GM18519 (cell line): ENCODE measurements around the gene PHLPP1.
A peak's percentile ranks its signal among the peaks of the same experiment; 100 is the strongest.

Source experiments
- ATAC-seq: cut with Tn5 transposase; IDR thresholded peaks from one replicate; pipeline ENCODE4 v1.9.1; 2021; ENCODE audit warnings: mild to moderate bottlenecking, moderate library complexity; ENCODE audit not compliant: unreplicated experiment, low FRiP score

Gene PHLPP1

GRCh38 chr18:62919109-62919838 is 203.9 kb downstream of the PHLPP1 start:
- ATAC-seq: no peak

GRCh38 chr18:62925031-62925688 is 209.8 kb downstream of the PHLPP1 start:
- ATAC-seq: no peak

DNA sequence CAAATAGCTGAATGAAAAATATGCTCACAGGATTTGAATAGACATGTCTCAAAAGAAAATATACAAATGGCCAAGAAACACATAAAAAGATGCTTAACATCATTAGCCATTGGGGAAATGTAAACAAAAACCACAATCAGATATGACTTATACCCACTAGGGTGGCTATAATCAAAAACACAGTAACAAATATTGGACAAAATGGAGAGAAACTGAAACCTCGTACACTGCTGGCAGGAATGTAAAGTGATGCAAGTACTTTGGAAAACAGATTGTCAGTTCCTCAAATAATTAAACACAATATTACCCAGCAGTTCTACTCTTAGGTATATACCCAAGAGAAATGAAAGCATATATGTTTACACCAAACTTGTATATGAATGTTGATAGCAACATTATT is 213.0 kb downstream of the PHLPP1 start:
- ATAC-seq: no peak

GRCh38 chr18:62933261-62933887 is 218.0 kb downstream of the PHLPP1 start:
- ATAC-seq: no peak

- ATAC-seq: no peak
Observed at GRCh38 chr18:62935994-62936393, 220.7 kb downstream of the PHLPP1 start.

GRCh38 chr18:62937065-62937464 is 221.7 kb downstream of the PHLPP1 start:
- no peak for ATAC-seq

GRCh38 chr18:62938006-62938405 is 222.7 kb downstream of the PHLPP1 start:
- ATAC-seq: no peak

DNA sequence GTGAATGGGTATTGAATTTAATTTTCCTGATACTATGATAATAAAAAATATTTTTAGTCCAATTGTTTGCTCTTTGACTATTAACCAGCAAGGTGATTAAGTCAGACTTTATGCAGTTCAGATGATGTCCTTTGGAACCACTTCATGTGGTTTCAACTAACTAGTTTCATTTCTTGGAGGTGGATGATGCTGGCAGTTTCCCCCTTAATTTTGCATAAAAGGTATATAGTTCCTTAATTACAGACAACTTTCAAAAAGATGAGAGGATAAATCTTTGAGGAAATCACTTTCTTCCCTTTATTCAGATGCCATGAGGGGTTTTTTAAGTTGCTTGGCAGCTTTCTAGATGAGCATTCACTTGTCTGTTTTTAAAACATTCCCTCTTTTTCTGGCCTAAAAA is 223.1 kb downstream of the PHLPP1 start:
- peak; percentile 68 for ATAC-seq

DNA sequence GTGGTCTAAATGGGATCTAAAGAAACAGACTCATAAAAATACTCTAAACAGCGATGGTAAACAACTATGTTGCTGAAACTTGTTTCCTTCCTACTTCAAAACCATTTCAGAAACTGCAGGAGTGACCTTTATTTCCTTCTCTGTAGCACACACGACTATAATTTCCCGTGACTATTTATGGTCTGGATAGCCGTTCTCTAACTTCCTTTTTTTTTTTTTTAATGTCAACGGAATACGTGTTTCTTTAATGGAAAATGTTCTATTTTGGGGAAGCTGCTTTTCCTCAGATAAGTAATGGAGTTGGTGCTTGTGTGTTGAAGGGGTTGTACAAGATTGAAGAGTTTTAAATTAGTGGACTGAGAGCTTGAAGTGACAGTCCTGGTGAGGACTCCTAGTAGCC is 224.1 kb downstream of the PHLPP1 start:
- ATAC-seq: no peak

DNA sequence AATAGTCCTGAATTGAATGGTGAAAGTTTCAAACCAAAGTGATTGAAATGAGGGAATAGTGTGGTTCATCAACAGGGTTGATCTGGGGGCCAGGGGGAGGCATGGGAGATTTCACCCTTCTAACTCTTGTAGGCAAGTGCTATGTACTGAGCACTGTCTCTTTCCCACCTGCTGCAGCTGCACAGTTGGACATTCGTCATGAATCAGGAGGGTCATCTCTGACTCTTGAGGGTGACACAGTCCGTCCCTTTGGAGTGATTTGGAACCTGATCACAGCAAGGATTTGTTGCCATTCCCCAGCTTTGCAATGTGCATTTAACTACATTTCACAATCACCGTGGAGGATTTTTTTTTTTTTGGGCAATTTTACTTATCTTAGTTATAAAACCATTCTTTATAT is 224.6 kb downstream of the PHLPP1 start:
- no peak for ATAC-seq

- no peak for ATAC-seq
Observed at GRCh38 chr18:62942578-62942977, 227.2 kb downstream of the PHLPP1 start.

GRCh38 chr18:62944454-62944853 is 229.1 kb downstream of the PHLPP1 start:
- ATAC-seq: no peak

GRCh38 chr18:62948788-62949187 is 233.4 kb downstream of the PHLPP1 start:
- ATAC-seq: no peak

- no peak for ATAC-seq
Observed at GRCh38 chr18:62950246-62950645, 234.9 kb downstream of the PHLPP1 start.

DNA sequence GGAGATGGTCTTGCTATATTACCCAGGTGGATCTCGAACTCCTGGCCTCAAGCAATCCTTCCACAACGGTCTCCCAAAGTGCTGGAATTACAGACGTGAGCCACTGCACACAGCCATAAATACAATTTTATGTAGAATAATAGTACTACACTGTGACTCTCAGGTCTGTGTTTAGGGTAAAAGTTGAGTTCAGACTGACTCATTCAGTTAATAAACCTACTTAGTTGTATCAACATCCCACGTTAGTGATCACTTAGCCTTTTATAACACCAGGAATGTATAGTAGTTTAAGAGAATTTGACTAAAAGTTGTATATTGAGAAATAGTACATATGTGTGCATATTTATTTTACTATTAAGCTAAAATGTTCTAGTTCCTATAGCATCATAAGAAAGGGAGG is 237.5 kb downstream of the PHLPP1 start:
- ATAC-seq: no peak

DNA sequence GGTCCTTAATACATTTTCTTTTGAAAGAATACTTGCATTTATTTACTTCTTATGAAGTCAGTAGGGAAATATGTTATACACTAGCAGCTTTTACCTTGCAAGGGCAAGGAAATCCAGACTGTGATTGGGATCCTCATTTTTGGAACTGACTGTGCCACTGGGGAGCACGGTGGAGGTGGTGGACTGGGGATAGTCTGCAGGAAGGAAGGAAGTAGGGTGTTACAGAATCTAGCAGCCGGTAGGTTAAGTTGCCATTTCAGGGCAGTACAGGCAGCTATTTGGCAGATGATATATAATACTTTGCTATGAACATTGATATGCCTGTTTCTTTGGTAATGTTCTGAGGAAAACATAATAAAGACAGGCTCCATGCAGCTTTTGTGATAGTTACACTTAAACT is 238.3 kb downstream of the PHLPP1 start:
- no peak for ATAC-seq

DNA sequence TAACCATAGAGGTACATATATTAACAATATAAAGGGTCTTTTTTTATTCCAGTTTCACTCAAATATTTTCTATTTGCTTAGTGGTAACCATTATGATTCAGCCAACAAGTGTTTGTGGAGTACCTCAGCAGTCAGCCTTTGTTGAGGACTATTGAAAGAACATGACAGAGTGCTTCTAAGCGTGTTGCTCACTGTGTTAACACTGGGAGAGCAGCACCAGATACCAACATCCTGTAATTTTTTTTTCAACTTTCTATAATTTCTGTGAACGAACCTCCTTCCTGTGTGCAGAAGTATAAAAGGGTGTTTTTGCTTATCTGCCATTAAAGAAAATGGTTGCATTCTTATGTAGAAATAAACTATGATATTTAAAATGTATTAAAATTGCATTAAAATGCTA is 239.0 kb downstream of the PHLPP1 start:
- ATAC-seq: no peak

DNA sequence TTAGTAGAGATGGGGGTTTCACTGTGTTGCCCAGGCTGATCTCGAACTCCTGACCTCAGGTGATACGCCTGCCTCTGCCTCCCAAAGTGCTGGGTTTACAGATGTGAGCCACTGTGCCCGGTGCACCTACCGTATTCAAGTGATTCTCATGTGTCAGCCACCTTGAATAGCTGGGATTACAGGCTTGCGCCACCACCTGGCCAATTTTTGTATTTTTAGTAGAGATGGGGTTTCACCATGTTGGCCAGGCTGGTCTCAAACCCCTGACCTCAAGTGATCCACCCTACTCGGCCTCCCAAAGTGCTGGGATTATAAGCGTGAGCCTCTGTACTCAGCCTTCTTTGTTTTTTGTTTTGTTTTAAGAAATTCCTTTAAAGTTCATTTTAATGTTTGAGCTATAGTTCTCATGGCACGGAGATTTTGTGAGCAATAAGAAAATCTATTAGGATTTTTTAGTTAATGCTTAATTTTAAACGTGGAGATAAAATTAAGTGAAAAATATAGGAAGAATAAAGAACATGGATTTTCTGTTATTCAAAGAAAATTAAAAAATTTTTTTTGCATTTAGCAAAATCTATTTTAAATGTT is 242.6 kb downstream of the PHLPP1 start:
- no peak for ATAC-seq

DNA sequence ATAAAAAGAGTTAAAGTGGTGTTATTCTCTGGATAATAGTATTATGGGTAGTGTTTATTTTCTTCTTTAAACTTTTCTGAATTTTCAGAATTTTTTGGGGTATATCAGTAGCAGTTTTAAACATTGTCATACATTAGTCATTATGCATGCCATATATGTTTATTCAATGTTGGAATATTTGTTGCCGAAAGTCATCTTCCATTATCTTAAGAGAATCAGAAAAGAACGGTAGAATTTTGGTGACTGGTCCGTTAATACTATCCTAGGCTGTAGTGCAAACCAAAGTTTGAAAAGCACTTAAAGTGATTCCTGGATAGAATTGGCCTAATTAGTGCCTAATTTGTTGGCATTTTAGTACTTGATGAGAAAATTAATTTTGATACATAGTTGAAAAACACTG is 244.1 kb downstream of the PHLPP1 start:
- ATAC-seq: no peak

GRCh38 chr18:62963507-62963906 is 248.2 kb downstream of the PHLPP1 start:
- no peak for ATAC-seq

GRCh38 chr18:62964432-62964831 is 249.1 kb downstream of the PHLPP1 start:
- ATAC-seq: no peak
